GM12878 (cell line): Measurements from ENCODE around the gene PRKCE.

Experiments used
- POLR2A ChIP-seq: IDR thresholded peaks from 2 replicates; pipeline ENCODE4 v1.6.1; 2011; ENCODE audit warnings: low read depth, mild to moderate bottlenecking, low read length
- POLR2AphosphoS5 ChIP-seq: IDR thresholded peaks from 2 replicates; pipeline ENCODE4 v1.6.1; 2011; ENCODE audit warnings: mild to moderate bottlenecking, low read length, inconsistent platforms
- ZNF24 ChIP-seq: fragments of 450-650 bp; IDR thresholded peaks from 2 replicates; pipeline ENCODE4 v1.6.1; 2017; ENCODE audit warnings: antibody characterized with exemption, mild to moderate bottlenecking

- TF ChIP-seq ZNF24 (no peak), POLR2AphosphoS5 (no peak), POLR2A (no peak)
Measured at GRCh38 chr2:45649462-45649857, 2.0 kb upstream of the PRKCE start.
